Peyer's patch (tissue), 4 donors: ENCODE measurements around the gene PKNOX2. TPM values are rescaled to one million over a fixed set of nuclear protein-coding genes. Genes with fewer than 3 reads are reported as not detected.

ENCODE experiments used
- DNase-seq, 3 donors: peaks; one replicate each; pipeline ENCODE4 v3.0.0-alpha.2; 2017 to 2019
- H3K27ac ChIP-seq, 4 donors: fragments of 200-600 bp; sonication (generic); one replicate each; pipeline ENCODE4 v1.5.1; 2016 to 2019
- H3K27me3 ChIP-seq, 2 donors: fragments of 200-600 bp; sonication (generic); one replicate each; pipeline ENCODE4 v1.5.1; 2019
- H3K36me3 ChIP-seq, 3 donors: fragments of 200-600 bp; sonication (generic); one replicate each; pipeline ENCODE4 v1.5.1; 2016 to 2019
- H3K4me1 ChIP-seq, 4 donors: fragments of 200-600 bp; sonication (generic); one replicate each; pipeline ENCODE4 v1.5.1; 2016 to 2019
- H3K4me3 ChIP-seq, 4 donors: fragments of 200-600 bp; sonication (generic); 1 replicate in 3 of 4; 2 replicates in 1 of 4; pipeline ENCODE4 v1.5.1; 2016 to 2019; ENCODE audit warnings: mild to moderate bottlenecking in 1 of 4
- H3K9me3 ChIP-seq, 4 donors: fragments of 200-600 bp; sonication (generic); one replicate each; pipeline ENCODE4 v1.5.1; 2016 to 2019; ENCODE audit warnings: mild to moderate bottlenecking in 1 of 4
- POLR2A ChIP-seq, 2 donors: fragments of 450-650 bp; IDR thresholded peaks; one replicate each; pipeline ENCODE4 v1.5.1; 2017; ENCODE audit warnings: antibody characterized with exemption in 2 of 2, mild to moderate bottlenecking in 2 of 2, moderate library complexity in 2 of 2
- total RNA-seq, 4 donors: library from RNA; depleted of rRNA; stranded (reverse); fragments of >200 nt; gene quantifications; one replicate each; pipeline ENCODE4 v1.1.0, GENCODE V29; 2016
- TF ChIP-seq, protein P1 (sequence below), 6 experiments: fragments of 450-650 bp in 4 of 6; fragments of 200-600 bp in 2 of 6; sonication (generic) in 1 of 6; IDR thresholded peaks; one replicate each; pipeline ENCODE4 v1.5.1; 2017 to 2019; ENCODE audit warnings: antibody characterized with exemption in 6 of 6, mild to moderate bottlenecking in 3 of 6, moderate library complexity in 1 of 6

The PKNOX2 gene
- total RNA-seq, 4 donors from 2014 or later: 1.4 to 8.3 TPM; not detected in 2

GRCh38 chr11:125229916-125230315, 65.4 kb downstream of the PKNOX2 start:
- no peak for TF ChIP-seq POLR2A (IDR thresholded peaks at IDR 0.05)
- TF ChIP-seq, protein P1, sequence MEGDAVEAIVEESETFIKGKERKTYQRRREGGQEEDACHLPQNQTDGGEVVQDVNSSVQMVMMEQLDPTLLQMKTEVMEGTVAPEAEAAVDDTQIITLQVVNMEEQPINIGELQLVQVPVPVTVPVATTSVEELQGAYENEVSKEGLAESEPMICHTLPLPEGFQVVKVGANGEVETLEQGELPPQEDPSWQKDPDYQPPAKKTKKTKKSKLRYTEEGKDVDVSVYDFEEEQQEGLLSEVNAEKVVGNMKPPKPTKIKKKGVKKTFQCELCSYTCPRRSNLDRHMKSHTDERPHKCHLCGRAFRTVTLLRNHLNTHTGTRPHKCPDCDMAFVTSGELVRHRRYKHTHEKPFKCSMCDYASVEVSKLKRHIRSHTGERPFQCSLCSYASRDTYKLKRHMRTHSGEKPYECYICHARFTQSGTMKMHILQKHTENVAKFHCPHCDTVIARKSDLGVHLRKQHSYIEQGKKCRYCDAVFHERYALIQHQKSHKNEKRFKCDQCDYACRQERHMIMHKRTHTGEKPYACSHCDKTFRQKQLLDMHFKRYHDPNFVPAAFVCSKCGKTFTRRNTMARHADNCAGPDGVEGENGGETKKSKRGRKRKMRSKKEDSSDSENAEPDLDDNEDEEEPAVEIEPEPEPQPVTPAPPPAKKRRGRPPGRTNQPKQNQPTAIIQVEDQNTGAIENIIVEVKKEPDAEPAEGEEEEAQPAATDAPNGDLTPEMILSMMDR (IDR thresholded peaks at IDR 0.05): no peak
- Histone ChIP-seq H3K27ac (no peak overlapping the region), H3K4me3 (no peak overlapping the region), H3K9me3 (no peaks in the 10 kb centered on the region), H3K4me1 (no peaks in the 10 kb centered on the region), H3K27me3 (no peaks in the 10 kb centered on the region), H3K36me3 (no peaks in the 10 kb centered on the region)
- no peak for DNase-seq

GRCh38 chr11:125233116-125233515, 68.6 kb downstream of the PKNOX2 start:
- no peak for DNase-seq
- Histone ChIP-seq H3K36me3 (no peaks in the 10 kb centered on the region), H3K27ac (no peak overlapping the region), H3K27me3 (no peaks in the 10 kb centered on the region), H3K4me1 (no peaks in the 10 kb centered on the region), H3K9me3 (no peaks in the 10 kb centered on the region), H3K4me3 (no peak overlapping the region)
- TF ChIP-seq, protein P1 (IDR thresholded peaks at IDR 0.05): no peak
- no peak for TF ChIP-seq POLR2A (IDR thresholded peaks at IDR 0.05)

DNA sequence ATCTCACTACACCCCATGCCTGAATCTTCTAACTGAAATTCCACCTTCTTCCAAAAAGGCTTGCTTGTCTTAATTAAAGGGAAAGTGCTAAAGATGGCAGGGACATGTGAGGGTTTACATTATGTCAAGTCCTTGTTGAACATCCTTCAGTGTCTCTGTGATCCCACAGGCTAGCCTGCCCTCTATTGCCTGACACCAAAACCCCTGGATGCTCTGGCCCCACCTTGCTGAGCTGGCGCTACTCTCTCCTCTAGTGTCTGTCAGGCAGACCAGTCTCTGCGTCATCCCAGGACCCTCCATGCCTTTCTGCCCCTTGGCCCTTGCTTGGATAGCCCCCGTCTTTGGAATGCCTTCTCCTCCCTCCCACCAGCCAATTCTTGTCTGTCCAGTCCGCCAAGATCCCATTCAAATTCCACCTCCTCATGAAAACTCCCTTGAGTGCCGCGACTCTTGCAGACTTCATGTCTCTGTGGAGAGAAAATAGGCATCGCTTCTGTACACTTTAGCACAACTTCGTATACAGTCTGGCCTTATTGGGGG, 69.3 kb downstream of the PKNOX2 start:
- no peak for DNase-seq
- no peaks in the 10 kb centered on the region for H3K27me3 ChIP-seq
- H3K27ac ChIP-seq: no peak overlapping the region
- H3K9me3 ChIP-seq: no peaks in the 10 kb centered on the region
- TF ChIP-seq POLR2A (IDR thresholded peaks at IDR 0.05): no peak
- TF ChIP-seq, protein P1 (IDR thresholded peaks at IDR 0.05): no peak
- H3K36me3 ChIP-seq: no peaks in the 10 kb centered on the region
- H3K4me1 ChIP-seq: no peaks in the 10 kb centered on the region
- no peak overlapping the region for H3K4me3 ChIP-seq

DNA sequence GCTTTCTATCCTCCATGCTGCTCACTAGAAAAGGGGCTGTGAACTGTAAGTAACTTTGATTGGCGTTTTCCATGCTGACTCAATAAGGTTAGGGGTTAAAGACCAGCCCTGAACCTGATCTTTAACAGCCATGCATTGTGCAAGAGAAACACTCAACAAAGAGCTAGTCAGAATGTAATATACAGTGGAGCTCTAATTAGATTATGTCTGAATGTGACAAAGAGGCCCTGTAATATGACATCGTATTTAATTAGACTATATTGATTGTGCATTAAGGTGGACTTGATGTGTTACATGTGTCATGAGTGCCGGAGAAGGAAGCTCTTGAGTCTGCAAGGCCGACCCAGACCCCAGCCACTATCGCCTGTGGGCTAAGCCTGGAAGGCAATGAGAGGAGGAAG, 70.5 kb downstream of the PKNOX2 start:
- Histone ChIP-seq H3K9me3 (no peaks in the 10 kb centered on the region), H3K36me3 (no peaks in the 10 kb centered on the region), H3K27me3 (no peaks in the 10 kb centered on the region), H3K4me3 (no peak overlapping the region), H3K4me1 (no peaks in the 10 kb centered on the region), H3K27ac (no peak overlapping the region)
- TF ChIP-seq, protein P1 (IDR thresholded peaks at IDR 0.05): no peak
- no peak for TF ChIP-seq POLR2A (IDR thresholded peaks at IDR 0.05)
- no peak for DNase-seq

DNA sequence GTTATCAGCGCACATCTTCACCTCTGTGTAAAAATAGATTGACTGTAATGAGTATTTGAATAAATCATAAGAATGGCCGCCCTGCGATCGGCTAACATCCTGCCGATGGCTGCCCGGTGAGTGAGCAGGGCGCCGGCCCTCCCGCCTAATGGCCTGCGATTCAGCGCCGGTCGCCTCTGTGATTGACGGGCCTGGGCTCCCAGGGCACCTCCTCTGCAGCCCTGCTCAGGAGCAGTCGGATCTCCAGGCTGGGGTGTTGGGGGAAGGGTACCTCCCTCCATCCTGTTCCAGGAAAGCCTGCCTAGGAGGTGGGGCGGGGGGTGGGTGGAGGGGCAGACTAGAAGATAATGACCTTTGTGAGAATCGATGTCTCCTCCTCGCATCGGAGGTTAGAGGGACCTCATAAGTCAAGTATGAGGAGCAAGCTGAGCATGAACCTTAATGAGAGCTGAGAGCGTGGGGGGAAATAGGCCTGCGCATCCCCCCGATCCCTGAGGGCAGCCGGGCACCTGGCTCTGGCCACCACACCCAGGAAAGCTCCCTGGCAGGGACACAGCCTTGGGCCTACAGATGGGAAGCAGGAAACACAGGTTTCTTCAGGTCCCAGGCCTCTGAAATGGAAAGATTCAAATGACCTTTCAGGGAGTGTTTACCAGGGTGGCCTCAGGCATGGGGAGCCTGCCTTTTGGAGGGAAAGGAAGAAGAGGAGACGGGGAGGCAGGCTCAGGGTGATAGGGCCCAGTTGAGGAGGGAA, 71.7 kb downstream of the PKNOX2 start:
- no peaks in the 10 kb centered on the region for H3K27me3 ChIP-seq
- H3K36me3 ChIP-seq: no peaks in the 10 kb centered on the region
- no peak overlapping the region for H3K4me3 ChIP-seq
- H3K4me1 ChIP-seq: no peaks in the 10 kb centered on the region
- H3K27ac ChIP-seq: no peak overlapping the region
- no peak for DNase-seq
- H3K9me3 ChIP-seq: no peaks in the 10 kb centered on the region
- TF ChIP-seq, protein P1 (IDR thresholded peaks at IDR 0.05): no peak
- no peak for TF ChIP-seq POLR2A (IDR thresholded peaks at IDR 0.05)
